Middle frontal gyrus (tissue), 1 donor: Measurements from ENCODE around the gene NCOA5.
A peak's percentile ranks its signal among the peaks of the same experiment; 100 is the strongest.

Source experiments
- DNase-seq: peaks from one replicate; pipeline ENCODE4 v3.0.0-alpha.2; 2015; ENCODE audit warnings: low spot score; ENCODE audit errors: extremely low spot score

NCOA5 gene

DNA sequence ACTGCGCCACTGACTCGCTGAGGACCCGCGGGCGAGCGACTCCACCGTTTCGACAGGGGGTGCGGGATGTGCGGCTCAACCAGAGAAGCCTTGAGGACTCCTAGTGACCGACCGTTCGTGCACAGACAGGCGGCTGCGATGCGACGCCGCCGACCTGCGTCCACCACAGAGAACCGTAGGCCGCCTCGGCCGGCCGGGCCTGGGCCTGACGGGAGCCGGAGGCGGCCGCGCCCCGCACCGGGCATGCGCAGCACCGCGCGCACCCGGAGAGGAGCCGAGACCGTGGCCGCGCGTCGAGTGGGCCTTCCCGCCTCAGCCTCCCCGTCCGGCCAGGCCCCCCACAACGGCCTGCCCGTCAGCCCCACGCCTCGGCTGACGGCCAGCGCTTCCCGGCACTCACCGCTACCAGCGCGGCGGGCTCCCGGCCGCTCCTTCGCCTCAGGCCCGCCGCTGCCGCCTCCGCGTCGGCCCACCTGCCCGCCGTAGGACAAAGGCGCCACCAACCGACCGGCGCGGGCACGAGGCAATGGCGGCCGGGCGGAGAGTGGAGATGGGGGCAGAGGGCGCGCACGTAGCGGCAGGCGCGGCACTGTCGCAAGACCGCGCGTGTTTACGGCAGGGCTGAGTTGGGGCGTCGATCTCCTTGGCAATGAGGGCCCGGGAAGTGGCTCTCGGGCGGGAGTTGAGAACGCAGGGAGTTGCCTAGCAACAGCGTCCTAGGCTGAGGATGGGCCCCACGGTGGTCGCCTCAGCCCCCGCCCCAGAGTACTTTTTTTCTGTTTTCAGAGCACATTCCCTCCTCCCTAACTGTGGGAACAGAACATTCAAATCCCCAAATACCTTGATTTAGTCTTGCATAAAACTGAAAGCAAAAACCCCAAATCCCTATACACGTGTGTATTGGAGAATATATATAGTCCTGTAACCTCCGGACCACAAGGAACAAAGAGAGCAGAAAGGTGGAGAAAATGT lies at the start of gene NCOA5:
Gene NCOA5, minus strand, starts transcription at position 546 of the 972 bp plus-strand sequence. CDS start 10,538 bp downstream, outside the sequence.
- peak; percentile 93 for DNase-seq

GRCh38 chr20:46139266-46139889 lies 49.6 kb upstream of the NCOA5 start:
- no peak for DNase-seq

- DNase-seq: no peak
Observed at GRCh38 chr20:46137816-46138215, 48.1 kb upstream of the NCOA5 start.

DNA sequence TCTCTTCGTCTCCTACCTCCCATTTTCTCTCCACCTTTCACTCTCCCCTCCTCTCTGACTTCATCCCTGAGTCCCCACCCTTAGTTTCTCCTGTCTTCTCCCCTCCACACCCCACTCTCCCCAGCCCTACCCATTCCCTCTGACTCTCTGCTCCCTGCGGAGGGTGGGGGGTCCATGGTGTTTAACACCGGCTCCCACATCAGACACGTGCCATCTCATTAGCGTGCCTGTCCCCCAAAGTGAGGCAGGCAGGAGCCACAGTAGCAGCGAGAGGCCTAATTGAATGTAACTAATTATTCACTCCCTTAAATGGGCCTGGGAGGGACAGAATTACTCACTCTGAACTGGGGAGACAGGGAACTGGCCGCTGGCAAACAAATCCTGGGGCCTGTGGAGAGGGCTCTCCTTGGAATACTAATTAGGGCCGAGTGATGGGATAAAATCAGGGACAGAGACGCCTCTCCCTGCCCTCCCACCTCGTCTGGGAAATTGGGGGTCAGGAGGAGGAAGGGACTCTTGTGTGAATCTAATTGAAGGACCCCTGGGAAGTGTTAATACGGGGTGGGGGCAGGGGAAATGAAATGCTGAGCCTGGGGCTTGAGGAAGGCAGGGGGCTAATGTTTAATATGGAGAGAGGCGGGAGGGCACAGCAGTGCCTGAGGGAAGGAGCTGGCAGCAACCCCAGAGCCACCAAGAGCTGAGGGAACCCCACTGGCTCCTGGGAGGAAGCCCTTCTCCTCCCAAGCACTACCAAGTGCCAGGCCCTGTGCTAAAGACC lies 46.3 kb upstream of the NCOA5 start:
- DNase-seq: no peak

GRCh38 chr20:46134716-46135115 lies 45.0 kb upstream of the NCOA5 start:
- no peak for DNase-seq

- no peak for DNase-seq
Observed at GRCh38 chr20:46133886-46134654, 44.3 kb upstream of the NCOA5 start.

DNA sequence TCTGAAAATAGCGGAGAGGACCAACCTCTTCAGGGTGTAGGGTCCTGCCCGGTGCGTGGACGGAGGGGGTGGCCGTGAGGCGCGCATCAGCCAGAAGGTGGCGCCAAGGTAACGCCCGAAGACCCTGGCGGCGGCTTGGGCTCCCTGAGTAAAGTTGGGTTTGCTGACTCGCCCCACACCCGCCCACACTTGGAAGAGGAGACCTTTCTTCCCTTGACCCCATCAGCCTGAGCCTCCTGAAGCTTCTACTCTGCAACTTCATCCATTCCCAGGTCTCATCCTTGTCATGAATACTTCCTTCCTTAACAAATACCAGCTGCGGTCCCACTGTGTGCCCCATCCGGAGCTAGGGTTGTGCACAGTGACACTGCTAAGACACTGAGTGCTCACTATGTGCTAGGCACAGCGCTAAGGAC lies 43.0 kb upstream of the NCOA5 start:
- DNase-seq: peak; percentile 43

- DNase-seq: no peak
Observed at GRCh38 chr20:46131396-46131795, 41.6 kb upstream of the NCOA5 start.

GRCh38 chr20:46130534-46130933 lies 40.8 kb upstream of the NCOA5 start:
- DNase-seq: no peak

DNA sequence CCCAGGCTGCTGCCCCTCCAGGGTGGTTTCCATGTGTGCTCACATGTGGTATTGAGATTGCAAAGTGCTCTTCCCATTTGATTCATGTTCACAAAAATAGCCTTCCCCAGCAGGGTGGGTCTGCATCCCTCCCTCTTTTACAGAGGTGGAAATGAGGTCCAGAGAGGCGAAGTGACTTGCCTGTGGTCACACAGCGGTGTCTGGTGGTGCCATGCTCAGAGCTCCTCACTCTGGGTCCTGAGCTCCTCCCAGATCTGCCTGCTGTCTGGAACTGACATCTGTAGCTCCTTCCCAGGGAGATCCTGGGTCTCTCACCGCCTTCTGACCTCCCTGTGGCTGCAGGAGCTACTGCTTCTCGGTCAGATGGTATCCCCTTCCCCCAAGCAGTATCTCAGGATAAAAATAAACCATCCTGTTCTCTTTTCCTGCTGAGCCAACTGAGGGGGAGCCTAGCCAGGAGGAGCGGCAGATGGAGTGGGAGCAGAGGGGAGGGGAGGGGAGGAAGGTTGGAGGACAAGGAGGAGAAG lies 40.3 kb upstream of the NCOA5 start:
- DNase-seq: no peak

- DNase-seq: no peak
Observed at GRCh38 chr20:46128310-46129151, 38.8 kb upstream of the NCOA5 start.

DNA sequence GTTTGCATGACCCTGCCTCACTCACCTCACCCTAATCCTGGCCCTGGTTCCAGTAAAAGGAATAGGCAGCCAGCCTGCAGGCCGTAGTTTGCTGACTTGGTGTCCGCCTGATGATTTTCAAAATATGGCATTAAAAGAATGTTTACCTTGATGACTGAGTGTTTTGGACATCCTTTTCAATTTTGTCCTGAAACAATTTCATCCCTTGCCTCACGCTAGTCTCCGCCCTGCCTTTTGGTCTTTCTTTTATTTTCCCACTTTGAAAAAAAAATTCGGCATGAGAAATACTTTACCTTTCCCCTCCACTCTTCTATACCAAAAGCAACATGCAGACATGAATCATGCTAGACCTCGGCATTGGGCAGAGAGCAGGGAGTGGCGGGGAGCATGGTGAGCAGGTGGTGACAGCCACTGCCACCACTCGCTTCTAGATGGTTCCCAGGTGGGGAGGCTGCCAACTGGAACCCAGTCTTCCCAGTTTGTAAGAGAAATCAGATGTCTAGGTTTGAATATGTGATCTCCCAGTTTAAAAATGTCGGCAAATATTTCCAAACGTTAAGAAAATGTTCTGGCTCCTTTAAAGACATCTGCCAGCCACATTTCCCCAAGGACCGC lies 37.7 kb upstream of the NCOA5 start:
- no peak for DNase-seq

DNA sequence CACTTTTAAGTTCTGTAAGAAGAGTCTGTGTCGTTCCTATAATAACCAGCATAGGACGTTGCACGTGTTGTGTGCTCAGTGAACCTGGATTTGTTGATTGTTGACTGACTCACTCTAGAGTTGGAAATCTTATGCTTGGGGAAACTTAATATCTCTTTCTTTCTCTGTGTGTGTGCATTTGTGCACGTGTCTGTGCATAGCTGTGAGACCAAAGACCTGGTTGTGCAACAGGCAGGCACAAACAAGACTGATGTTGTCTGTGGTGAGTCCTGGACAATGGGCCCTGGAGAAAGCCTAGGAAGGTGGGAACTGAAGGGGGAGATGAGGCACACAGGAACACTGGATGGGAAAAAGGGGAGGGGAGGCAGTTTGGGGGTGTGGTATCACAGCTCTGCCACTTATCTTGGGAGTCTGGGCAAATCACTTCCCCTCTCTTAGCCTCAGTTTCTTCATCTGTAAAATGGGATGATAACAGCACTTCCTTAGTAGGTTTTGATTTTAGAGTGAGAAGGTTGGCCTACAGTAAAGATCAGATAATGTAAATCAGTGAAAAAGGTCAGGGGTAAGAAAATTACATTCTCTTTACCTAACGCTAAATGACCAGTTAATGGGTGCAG lies 36.8 kb upstream of the NCOA5 start:
- no peak for DNase-seq

DNA sequence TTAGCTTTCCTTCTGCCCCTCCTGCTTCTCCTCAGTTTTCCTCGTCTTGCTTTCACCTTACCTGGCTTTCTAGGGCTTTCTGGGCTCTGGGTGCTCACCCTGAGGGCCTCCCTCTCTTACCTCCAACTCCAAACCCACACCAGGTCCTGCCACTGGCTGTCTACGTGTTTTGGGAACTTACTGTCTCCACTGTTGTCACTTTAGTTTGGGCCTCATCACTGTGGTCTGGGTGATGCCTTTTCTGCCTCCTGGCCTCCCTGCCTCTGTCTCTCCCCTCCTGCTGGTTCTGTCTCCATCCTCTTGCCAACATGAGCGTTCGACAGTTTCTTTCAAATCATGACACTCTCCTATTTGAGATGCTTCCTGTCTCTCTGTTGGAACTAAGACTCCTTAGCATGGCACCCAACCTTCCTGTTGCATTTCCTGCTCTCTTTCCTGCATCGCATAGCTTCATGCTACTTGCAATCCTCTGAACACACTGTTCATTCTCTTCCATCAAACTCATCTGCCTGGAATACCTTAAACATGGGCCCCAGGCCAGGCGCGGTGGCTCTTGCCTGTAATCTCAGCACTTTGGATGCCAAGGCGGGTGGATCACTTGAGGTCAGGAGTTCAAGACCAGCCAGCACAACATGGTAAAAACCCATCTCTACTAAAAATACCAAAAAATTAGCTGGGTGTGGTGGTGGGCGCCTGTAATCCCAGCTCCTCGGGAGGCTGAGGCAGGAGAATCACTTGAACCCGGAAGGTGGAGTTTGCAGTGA lies 33.9 kb upstream of the NCOA5 start:
- DNase-seq: no peak

DNA sequence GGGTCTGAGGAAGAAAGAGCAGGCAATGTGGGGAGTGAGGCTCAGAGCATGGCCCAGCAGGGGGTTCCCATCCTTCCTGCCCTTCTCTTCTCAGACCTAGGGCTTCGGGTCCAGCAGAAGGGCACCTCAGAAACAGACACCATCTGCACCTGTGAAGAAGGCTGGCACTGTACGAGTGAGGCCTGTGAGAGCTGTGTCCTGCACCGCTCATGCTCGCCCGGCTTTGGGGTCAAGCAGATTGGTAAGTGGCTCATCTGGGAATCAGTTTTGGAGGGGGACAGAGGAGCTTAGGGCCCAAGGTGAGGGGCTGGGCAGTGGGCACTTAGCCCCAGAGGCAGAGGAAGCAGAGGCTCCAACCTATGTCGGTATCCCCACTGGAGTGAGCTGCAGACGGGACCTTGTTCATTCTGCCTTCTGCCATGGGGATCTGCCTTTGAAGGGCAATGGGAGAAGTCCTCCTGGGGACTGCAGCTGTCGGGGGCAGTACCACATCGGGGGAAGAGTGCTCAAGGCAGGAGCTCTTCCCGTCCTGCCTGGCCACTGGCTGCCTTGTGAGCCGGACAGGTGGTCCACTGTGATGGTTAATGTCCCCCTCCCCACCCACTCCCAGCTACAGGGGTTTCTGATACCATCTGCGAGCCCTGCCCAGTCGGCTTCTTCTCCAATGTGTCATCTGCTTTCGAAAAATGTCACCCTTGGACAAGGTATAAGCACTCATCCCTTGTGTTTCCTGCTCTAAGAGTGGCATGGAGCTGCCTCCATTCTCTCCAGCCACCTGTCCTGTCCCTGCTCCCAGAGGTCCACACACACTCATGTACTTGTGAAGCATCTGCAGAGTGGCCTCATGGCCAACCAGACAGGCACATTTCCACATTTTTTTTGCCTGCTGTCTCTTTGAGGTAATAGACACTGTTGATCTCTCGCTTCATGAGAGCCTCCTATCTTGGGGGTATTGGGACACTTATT lies 33.0 kb upstream of the NCOA5 start:
- no peak for DNase-seq

GRCh38 chr20:46122071-46122470 lies 32.3 kb upstream of the NCOA5 start:
- DNase-seq: no peak
